HepG2 (cell line): ENCODE results near the gene CCSER2.

Source experiments
- ATF6 ChIP-seq: sonication (generic); formaldehyde crosslinking; conservative IDR thresholded peaks from 2 replicates; pipeline ENCODE4 v1.4.0; 2020; ENCODE audit warnings: missing genetic modification reagents
- CAMTA2 ChIP-seq: sonication (generic); formaldehyde crosslinking; IDR thresholded peaks from 2 replicates; pipeline ENCODE4 v1.4.0; 2020; ENCODE audit warnings: mild to moderate bottlenecking, missing genetic modification reagents, borderline replicate concordance
- CTCF ChIP-seq: sonication (generic); formaldehyde crosslinking; IDR thresholded peaks from 2 replicates; pipeline ENCODE4 v1.5.0; 2020; ENCODE audit warnings: mild to moderate bottlenecking, missing genetic modification reagents, moderate library complexity
- FOXP1 ChIP-seq, 2 experiments: fragments of 450-650 bp in 1 of 2; IDR thresholded peaks; 2 replicates each; pipeline ENCODE4 v1.6.1; 2017 to 2018; ENCODE audit warnings: antibody characterized with exemption in 1 of 2
- HDAC1 ChIP-seq: sonication (generic); formaldehyde crosslinking; IDR thresholded peaks from 2 replicates; pipeline ENCODE4 v1.5.1; 2020; ENCODE audit warnings: mild to moderate bottlenecking, missing genetic modification reagents
- KDM5A ChIP-seq: fragments of 200-600 bp; sonication (generic); IDR thresholded peaks from 2 replicates; pipeline ENCODE4 v1.7.0; 2018; ENCODE audit warnings: antibody characterized with exemption, mild to moderate bottlenecking, low read length, borderline replicate concordance
- SALL1 ChIP-seq: sonication (generic); formaldehyde crosslinking; IDR thresholded peaks from 2 replicates; pipeline ENCODE4 v1.8.0; 2022; ENCODE audit warnings: mild to moderate bottlenecking, missing genetic modification reagents
- TCF7L2 ChIP-seq: IDR thresholded peaks from 2 replicates; pipeline ENCODE4 v1.6.1; 2011; ENCODE audit warnings: mild to moderate bottlenecking, low read depth, low read length, moderate library complexity
- TGIF2 ChIP-seq: IDR thresholded peaks from 2 replicates; pipeline ENCODE4 v1.6.1; 2016; ENCODE audit warnings: control low read depth, missing compliant biosample characterization
- XBP1 ChIP-seq: sonication (generic); formaldehyde crosslinking; IDR thresholded peaks from 2 replicates; pipeline ENCODE4 v1.5.0; 2020; ENCODE audit warnings: missing genetic modification reagents
- ZNF30 ChIP-seq: sonication (generic); formaldehyde crosslinking; IDR thresholded peaks from 2 replicates; pipeline ENCODE4 v1.5.0; 2020; ENCODE audit warnings: mild to moderate bottlenecking, missing genetic modification reagents
- ZNF609 ChIP-seq: sonication (generic); formaldehyde crosslinking; IDR thresholded peaks from 2 replicates; pipeline ENCODE4 v1.4.0; 2020; ENCODE audit warnings: mild to moderate bottlenecking, missing genetic modification reagents, borderline replicate concordance
- TF ChIP-seq, protein P1 (sequence below): sonication (generic); formaldehyde crosslinking; IDR thresholded peaks from 2 replicates; pipeline ENCODE4 v1.9.0; 2021; ENCODE audit warnings: missing genetic modification reagents, borderline replicate concordance
- TF ChIP-seq, protein P2 (sequence below): sonication (generic); formaldehyde crosslinking; IDR thresholded peaks from 2 replicates; pipeline ENCODE4 v1.4.0; 2020; ENCODE audit warnings: missing genetic modification reagents

DNA sequence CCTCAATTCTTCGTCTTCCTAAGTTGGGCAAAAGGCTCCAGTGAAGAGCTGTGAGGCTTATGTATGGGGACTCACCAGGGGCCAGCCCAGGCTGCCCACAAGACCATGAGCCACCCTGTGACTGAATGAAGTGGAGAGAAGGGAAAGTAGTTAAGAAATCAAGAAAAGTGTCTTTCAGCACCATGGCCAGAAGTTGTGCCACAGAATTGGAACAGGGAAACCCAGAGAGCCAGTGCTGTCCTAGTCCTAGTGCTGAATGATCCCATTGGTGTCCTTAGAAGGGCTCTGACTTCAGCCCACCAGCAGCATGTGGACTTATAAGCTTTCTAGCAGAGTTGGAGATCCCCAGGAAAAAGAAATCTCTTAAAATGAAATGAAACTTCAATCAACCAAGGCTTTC lies 37.0 kb upstream of the CCSER2 start:
- TF ChIP-seq, protein P1, sequence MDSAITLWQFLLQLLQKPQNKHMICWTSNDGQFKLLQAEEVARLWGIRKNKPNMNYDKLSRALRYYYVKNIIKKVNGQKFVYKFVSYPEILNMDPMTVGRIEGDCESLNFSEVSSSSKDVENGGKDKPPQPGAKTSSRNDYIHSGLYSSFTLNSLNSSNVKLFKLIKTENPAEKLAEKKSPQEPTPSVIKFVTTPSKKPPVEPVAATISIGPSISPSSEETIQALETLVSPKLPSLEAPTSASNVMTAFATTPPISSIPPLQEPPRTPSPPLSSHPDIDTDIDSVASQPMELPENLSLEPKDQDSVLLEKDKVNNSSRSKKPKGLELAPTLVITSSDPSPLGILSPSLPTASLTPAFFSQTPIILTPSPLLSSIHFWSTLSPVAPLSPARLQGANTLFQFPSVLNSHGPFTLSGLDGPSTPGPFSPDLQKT: no peak
- TF ChIP-seq ATF6 (CRISPR knock-in tag) (peak; percentile 87; the same call in 1 of the 2 replicates), SALL1 (CRISPR knock-in tag) (peak; percentile 76; the same call in 1 of the 2 replicates), HDAC1 (CRISPR knock-in tag) (no peak), FOXP1 (IDR thresholded peaks at IDR 0.05) (no peak), FOXP1 (CRISPR knock-in tag; IDR thresholded peaks at IDR 0.05) (no peak), ZNF609 (CRISPR knock-in tag) (no peak), TGIF2 (CRISPR knock-in tag) (peak; percentile 85; the same call in 1 of the 2 replicates), KDM5A (no peak), TCF7L2 (no peak), ZNF30 (CRISPR knock-in tag) (no peak), XBP1 (CRISPR knock-in tag) (0 out of 2 replicates have a peak, but pooled peaks have one; percentile 65), CTCF (CRISPR knock-in tag) (no peak), CAMTA2 (CRISPR knock-in tag) (no peak)
- TF ChIP-seq, protein P2, sequence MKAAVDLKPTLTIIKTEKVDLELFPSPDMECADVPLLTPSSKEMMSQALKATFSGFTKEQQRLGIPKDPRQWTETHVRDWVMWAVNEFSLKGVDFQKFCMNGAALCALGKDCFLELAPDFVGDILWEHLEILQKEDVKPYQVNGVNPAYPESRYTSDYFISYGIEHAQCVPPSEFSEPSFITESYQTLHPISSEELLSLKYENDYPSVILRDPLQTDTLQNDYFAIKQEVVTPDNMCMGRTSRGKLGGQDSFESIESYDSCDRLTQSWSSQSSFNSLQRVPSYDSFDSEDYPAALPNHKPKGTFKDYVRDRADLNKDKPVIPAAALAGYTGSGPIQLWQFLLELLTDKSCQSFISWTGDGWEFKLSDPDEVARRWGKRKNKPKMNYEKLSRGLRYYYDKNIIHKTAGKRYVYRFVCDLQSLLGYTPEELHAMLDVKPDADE (CRISPR knock-in tag): no peak
